HUDEP-2 (cell line): Measurements from ENCODE around the gene C14orf39.

Experiments used
- DNase-seq, 76 experiments: peaks; one replicate each; lab custom pipeline; 2025; ENCODE audit not compliant: unreplicated experiment in 76 of 76; lab: John Stamatoyannopoulos, UW

C14orf39 gene

DNA sequence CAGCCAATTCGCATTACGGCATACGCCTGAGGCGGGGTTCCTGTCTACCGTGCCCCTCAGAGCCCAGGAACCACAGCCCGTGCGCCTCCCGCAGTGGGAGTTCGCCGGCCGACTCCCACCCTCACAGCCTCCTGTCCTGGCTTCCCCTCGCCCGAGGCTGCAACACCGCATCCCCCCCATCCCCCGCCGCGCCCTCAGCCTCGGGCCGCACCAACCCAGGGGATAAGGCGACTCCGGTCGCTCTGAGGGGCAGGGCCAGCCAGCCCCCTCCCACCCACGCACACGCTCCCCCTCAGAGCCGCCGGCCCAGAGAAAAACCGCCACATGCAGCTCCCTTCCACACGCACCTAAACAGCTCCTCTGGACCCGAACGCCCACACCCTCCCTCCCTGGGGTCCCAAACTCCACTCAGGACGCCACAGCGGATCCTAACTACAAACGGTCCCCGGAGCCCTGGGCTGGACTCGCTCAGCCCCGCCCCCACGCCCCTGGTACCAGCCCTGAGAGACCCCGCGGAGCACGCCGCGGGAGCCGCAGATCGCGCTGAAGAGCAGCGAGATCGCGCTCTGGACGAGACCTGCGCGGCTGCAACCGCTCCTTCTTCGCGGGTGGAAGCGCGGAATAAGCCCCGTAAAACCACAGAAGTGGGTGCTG, at the start of gene C14orf39:
C14orf39 (minus strand) TSS at position 466 of the 654 bp plus-strand sequence. CDS start 985 bp downstream, outside the sequence.
- peak in 39 of 76 experiments; percentile 8 to 73 (median 36) for DNase-seq

- DNase-seq, result no peak
Observed at GRCh38 chr14:60532442-60532841, 46.6 kb upstream of the C14orf39 start.

DNA sequence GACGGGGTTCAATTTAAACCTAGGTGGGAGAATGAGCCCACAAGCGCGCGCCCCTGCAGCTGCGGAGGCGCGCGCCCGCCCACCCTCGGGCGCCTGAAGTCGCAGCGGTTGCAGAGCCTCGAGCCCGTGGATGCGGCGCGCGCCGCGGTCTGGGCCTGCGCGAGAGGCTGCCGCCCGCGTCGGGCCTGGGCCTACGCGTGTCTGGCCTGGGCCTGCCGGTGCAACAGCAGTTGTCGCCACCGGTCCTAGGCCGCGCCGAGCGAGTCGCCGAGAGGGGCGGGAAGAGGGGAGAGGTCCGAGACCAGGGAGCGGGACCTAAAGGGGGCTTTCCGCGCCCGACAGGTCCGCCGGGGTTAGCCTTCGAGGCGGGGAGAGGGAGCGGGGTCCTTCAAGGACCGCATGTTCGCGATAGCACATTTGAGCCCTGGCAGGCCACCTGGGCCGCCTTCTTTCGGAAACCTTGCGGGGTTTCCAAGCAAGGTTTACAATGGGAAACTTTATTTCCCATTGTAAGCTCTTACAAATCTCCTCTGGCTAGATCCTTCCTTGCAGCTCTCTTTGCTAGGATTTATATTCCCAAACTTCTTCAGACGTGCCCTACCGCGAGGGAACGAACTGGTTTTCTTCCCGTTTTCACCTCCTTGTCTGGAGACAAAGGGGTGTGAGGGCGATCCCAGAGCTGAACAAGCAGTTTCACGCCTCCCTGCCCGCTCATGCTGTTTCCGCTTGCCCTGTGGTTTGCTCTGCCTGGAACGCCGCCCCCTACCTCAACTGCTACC, 29.8 kb upstream of the C14orf39 start:
- no peak for DNase-seq

GRCh38 chr14:60514741-60515491, 29.1 kb upstream of the C14orf39 start:
- DNase-seq, result peak in 3 of 76 experiments; percentile 6 to 29 (median 29)

DNA sequence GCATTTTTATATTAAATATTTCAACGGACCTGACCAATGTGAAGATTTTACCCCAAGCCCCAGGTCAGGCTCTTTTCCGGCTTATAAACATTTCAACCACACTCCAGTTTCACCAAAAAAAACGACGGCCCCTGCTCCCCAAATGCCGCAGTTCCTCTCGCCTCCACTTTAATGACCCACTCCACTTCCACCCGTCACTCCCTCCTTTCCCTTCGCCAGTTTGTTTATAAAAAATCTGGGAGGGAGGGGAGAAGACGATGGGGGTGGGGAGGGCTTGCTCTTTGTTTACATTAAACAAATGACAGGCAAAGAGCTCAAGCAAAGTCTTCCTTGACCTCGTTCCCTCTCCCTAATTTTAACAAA, 28.5 kb upstream of the C14orf39 start:
- no peak for DNase-seq

DNA sequence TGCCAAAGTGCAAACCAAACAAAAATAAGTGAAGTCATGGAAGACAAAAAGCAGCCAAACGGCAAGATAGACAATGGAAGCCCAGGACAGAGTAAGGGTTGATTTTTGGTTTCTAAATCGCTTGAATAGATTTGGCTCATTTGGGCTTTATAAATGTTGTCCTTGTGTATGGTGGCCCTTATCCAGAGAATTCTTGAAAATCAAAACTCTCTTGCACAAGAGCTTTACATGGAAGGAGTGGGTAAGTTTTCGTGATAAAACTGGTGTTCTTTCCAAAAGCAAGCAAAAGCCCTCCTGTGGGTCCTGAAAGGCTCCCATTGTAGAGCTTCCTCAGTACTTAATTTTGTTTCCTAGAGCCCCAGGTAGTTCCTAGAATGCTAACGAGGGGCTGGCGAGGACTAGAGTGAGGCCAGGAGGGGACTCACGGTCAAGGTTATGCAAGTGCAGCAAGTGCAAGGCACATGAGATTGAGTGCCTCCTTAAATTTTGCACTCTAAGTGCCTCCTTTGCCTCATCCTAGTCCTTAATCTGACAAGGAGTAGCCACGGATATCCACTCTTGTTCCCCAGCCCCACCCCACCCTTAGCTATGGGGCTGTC, 27.2 kb upstream of the C14orf39 start:
- DNase-seq, result no peak

DNA sequence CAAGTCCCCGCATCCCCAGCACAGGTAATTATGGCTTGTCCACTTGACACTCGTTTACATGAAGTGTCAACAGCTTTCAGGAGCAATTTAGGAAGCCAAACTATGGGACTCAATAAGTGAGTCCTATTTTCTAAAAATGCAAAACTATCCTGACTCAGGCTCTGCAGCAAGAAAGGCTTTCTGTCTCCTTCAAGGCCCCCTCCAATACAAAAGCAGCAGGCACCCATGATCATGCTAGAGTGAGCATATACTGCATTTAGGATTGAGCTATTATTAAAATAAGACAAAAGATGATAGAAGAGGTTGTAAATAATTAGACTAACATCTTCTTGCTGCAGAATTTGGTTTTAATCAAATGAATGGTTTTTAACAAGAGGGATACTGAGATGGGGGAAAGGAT, 26.3 kb upstream of the C14orf39 start:
- no peak for DNase-seq

GRCh38 chr14:60510951-60511599, 25.2 kb upstream of the C14orf39 start:
- no peak for DNase-seq

DNA sequence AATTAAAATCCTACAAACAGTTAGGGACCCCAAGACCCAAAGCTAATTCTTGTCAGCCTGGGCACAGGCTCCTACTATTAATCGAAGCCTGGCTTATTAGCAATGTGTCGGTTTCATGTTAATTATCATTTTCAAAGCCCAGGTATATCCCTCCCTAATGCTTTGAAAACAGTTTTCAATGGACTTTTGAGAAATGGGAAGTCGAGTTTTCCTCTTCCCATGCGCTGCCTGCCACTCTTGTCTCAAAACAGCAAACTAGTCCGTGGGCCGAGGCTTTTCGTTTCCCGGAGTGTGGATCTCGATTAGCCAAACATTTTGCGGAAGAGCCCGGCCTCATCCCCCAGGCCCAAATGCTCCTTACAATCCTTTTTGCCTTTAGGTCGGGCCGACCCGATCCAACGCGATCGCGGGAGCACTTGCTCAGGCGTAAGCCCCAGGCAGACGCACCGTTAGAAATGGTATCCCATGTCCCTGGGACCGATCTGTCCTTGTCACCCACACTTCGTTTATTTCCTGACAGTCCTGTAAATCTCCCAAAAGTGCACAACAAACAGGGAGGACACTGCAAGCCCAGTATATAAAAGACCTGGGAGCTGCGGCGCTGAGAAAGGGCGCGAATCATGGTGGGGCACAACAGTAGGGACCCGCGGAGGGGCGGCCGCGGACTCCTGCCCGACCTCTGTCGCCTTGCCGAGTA, 24.5 kb upstream of the C14orf39 start:
- DNase-seq, result no peak

- DNase-seq, result no peak
Observed at GRCh38 chr14:60509438-60510253, 23.8 kb upstream of the C14orf39 start.

DNA sequence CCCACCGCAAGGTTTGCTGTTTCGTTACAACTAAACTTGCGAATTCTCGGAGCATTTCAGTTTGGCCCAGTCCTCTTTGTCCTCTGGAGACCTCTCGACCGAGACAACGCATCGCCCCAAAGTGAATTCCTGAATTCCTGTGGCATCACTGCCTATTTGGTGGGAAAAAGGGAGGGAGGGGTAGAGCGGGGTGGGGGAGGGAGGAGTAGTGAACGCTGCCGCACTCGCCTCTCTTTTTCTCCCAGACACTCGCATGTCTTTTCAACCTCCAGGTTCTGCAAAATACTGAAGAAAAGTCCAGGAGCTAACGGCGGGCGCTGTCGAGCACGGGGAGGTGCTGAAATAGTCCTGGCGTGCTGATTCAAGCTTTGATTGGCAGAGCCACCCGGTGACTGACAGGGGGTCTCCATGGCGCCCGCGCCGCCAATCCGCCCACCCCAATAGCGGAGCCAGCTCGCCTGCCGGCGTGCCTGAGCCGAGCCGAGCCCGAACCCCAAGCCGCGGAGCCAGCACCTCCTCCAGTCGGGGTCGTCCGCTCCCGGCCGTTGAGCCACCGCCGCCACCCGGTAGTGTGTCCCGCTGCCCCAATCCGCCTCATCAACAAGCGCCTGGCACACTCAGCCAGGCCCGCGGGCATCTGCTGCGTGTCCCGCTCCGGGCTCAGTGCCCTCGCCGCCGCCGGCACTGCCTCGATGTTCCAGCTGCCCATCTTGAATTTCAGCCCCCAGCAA, 23.0 kb upstream of the C14orf39 start, which contains the start of gene SIX6:
SIX6 (plus strand) TSS at position 440 of the 731 bp plus-strand sequence; CDS start at position 693, 253 bp downstream.
- DNase-seq, result peak in 2 of 76 experiments; percentile 2 to 13

DNA sequence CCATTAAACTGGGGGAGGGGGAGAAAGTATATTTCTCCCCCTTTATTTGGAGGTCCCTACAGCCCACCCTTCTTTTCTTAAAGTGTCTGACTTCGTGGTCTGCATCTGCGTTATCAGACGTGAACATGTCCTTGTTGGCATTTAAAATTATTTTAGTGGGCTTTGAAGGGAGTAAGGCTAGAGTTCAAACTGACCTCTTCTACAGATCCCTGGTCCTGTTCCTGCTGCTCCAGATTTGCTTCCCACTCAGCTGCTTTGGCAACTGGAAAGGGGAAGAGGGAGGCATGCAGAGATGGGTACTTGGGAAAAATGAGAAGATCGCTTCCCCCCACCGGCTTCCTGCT, 22.5 kb upstream of the C14orf39 start:
- no peak for DNase-seq

- no peak for DNase-seq
Observed at GRCh38 chr14:60506985-60507829, 21.3 kb upstream of the C14orf39 start.

DNA sequence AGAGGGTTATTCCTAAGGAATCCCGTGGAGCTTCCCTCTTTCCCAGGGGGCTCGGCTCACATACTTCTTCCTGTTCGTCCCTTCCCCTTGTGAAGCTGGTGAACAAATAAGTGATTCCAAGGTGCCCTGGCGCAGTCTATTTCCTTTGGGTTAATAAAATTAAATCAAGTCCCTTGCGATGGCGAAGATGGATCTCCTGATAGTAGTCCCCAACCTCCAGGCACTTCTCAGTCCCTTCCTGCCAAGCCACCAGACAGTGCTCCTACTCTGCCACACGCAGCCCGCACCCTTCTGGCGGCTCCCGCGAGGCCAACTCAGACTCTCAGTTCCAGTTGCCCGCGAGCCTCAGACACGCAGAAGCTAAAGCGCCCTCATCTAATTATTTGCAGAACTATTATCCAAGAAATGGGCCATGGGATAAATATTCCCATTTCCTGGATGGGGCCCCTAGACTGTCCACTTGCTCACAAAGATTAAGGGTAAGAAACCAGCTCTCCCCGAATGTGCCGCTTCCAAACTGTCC, 20.7 kb upstream of the C14orf39 start:
- no peak for DNase-seq

DNA sequence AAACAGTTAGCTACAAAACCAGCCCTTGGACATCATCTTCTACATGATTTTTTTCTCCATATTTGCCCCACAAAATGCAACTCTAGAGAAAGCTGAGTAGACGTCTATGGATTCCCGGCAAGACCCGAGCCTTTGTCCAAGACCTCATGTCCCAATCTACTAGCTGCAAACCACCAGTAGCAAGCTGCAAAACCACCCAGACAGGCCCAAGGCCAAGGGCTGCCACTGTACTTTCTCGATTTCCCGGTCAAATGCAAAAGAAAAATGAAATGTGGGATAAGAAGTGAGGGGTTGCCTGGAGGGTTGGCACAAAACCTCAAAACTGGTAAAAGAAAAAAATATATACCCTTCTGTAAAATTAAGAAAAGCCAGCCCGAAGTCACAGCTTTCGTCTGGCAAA, 20.1 kb upstream of the C14orf39 start:
- no peak for DNase-seq

- DNase-seq, result no peak
Observed at GRCh38 chr14:60505448-60505847, 19.6 kb upstream of the C14orf39 start.

DNA sequence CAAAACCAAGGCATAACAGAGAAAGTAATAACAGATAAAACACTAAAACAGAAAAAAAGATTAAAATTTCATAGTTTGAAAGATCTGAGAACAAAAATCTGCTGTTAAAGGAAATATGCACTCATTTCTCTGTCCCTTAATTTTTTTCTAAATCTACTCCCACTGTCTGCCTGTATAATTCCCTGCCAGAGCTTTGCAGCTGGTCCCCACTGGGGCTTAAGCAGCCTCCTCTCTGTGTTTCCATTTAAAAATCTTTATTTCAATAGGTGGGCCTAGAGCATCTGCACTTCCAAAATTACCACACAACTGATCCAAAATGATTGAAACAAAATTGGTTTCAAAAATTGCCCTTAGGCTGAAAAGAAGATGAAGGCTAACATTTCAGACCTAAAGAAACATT, 16.7 kb upstream of the C14orf39 start:
- no peak for DNase-seq
